Measurements from ENCODE around the gene PTPRC. TPM values are rescaled to one million over a fixed set of nuclear protein-coding genes. Genes with fewer than 3 reads are reported as not detected.

Gene PTPRC
- total RNA-seq, 4 donors from 2014 or later, result 7.0 to 40.3 (median 10.0) TPM

GRCh38 chr1:198641966-198642668, 3.3 kb downstream of the PTPRC start:
- TF ChIP-seq EP300 (IDR thresholded peaks at IDR 0.05) (no peak), POLR2AphosphoS5 (IDR thresholded peaks at IDR 0.05) (no peak), POLR2A (IDR thresholded peaks at IDR 0.05; ENCODE audit: low read depth) (no peak), CTCF (IDR thresholded peaks at IDR 0.05) (no peak)
- intact Hi-C loops (cut with DNase I), result no loop called here
- Histone ChIP-seq H3K4me1 (no peaks in the 10 kb centered on the region), H3K36me3 (no peaks in the 10 kb centered on the region), H3K4me3 (no peak overlapping the region), H3K27me3 (no peaks in the 10 kb centered on the region), H3K27ac (replicated peaks in 1 of 4) (no peak overlapping the region), H3K9me3 (no peaks in the 10 kb centered on the region)
- DNase-seq (ENCODE audit: extremely low spot score), result no peak
- WGBS, result 88% methylated on average over 5 of the region's 5 CpGs

- Histone ChIP-seq H3K27me3 (no peaks in the 10 kb centered on the region), H3K36me3 (no peaks in the 10 kb centered on the region), H3K4me1 (no peaks in the 10 kb centered on the region), H3K27ac (replicated peaks in 1 of 4) (no peak overlapping the region), H3K9me3 (no peaks in the 10 kb centered on the region), H3K4me3 (no peak overlapping the region)
- DNase-seq (ENCODE audit: extremely low spot score), result no peak
- TF ChIP-seq CTCF (IDR thresholded peaks at IDR 0.05), result no peak
- no peak for TF ChIP-seq POLR2AphosphoS5 (IDR thresholded peaks at IDR 0.05)
- no peak for TF ChIP-seq EP300 (IDR thresholded peaks at IDR 0.05)
- no peak for TF ChIP-seq POLR2A (IDR thresholded peaks at IDR 0.05; ENCODE audit: low read depth)
- intact Hi-C loops (cut with DNase I), result no loop called here
Measured at GRCh38 chr1:198642983-198643382, 4.1 kb downstream of the PTPRC start.

- no peak for DNase-seq (ENCODE audit: extremely low spot score)
- no peaks in the 10 kb centered on the region for H3K36me3 ChIP-seq
- H3K27me3 ChIP-seq, result no peaks in the 10 kb centered on the region
- H3K9me3 ChIP-seq, result no peaks in the 10 kb centered on the region
- TF ChIP-seq POLR2AphosphoS5 (IDR thresholded peaks at IDR 0.05), result no peak
- no peak for TF ChIP-seq POLR2A (IDR thresholded peaks at IDR 0.05; ENCODE audit: low read depth)
- TF ChIP-seq EP300 (IDR thresholded peaks at IDR 0.05), result no peak
- TF ChIP-seq CTCF (IDR thresholded peaks at IDR 0.05), result no peak
- intact Hi-C loops (cut with DNase I), result no loop called here
- H3K4me1 ChIP-seq, result no peaks in the 10 kb centered on the region
- no peak overlapping the region for H3K4me3 ChIP-seq
- no peak overlapping the region for H3K27ac ChIP-seq (replicated peaks in 1 of 4)
- WGBS, result 58% methylated on average over 1 of the region's 1 CpG
Measured at GRCh38 chr1:198643808-198644207, 5.0 kb downstream of the PTPRC start.

- no peaks in the 10 kb centered on the region for H3K27me3 ChIP-seq
- DNase-seq (ENCODE audit: extremely low spot score), result no peak
- H3K36me3 ChIP-seq, result no peaks in the 10 kb centered on the region
- intact Hi-C loops (cut with DNase I), result no loop called here
- no peak overlapping the region for H3K4me3 ChIP-seq
- TF ChIP-seq CTCF (IDR thresholded peaks at IDR 0.05), result no peak
- no peak for TF ChIP-seq EP300 (IDR thresholded peaks at IDR 0.05)
- no peak for TF ChIP-seq POLR2A (IDR thresholded peaks at IDR 0.05; ENCODE audit: low read depth)
- no peak for TF ChIP-seq POLR2AphosphoS5 (IDR thresholded peaks at IDR 0.05)
- 76% methylated on average over 1 of the region's 1 CpG for WGBS
- no peaks in the 10 kb centered on the region for H3K9me3 ChIP-seq
- H3K4me1 ChIP-seq, result no peaks in the 10 kb centered on the region
- no peak overlapping the region for H3K27ac ChIP-seq (replicated peaks in 1 of 4)
Measured at GRCh38 chr1:198647055-198647454, 8.2 kb downstream of the PTPRC start.

- no peaks in the 10 kb centered on the region for H3K36me3 ChIP-seq
- no peaks in the 10 kb centered on the region for H3K27me3 ChIP-seq
- TF ChIP-seq EP300 (IDR thresholded peaks at IDR 0.05) (no peak), POLR2AphosphoS5 (IDR thresholded peaks at IDR 0.05) (no peak), CTCF (IDR thresholded peaks at IDR 0.05) (no peak), POLR2A (IDR thresholded peaks at IDR 0.05; ENCODE audit: low read depth) (no peak)
- intact Hi-C loops (cut with DNase I), result no loop called here
- H3K4me3 ChIP-seq, result no peak overlapping the region
- no peak for DNase-seq (ENCODE audit: extremely low spot score)
- no peaks in the 10 kb centered on the region for H3K4me1 ChIP-seq
- no peak overlapping the region for H3K27ac ChIP-seq (replicated peaks in 1 of 4)
- H3K9me3 ChIP-seq, result no peaks in the 10 kb centered on the region
Measured at GRCh38 chr1:198648592-198648991, 9.8 kb downstream of the PTPRC start.

All from esophagus muscularis mucosa (tissue), 4 donors.